Activated CD4-positive, alpha-beta T cell treated with anti-CD3 and anti-CD28 coated beads, Interleukin-2, amount 50 U/mL, for 16 hours (primary cell): ENCODE data around the gene PRDM16.

ENCODE experiments used
- DNase-seq: peaks from one replicate; pipeline ENCODE4 v3.0.0-alpha.2; 2020

Gene PRDM16

DNA sequence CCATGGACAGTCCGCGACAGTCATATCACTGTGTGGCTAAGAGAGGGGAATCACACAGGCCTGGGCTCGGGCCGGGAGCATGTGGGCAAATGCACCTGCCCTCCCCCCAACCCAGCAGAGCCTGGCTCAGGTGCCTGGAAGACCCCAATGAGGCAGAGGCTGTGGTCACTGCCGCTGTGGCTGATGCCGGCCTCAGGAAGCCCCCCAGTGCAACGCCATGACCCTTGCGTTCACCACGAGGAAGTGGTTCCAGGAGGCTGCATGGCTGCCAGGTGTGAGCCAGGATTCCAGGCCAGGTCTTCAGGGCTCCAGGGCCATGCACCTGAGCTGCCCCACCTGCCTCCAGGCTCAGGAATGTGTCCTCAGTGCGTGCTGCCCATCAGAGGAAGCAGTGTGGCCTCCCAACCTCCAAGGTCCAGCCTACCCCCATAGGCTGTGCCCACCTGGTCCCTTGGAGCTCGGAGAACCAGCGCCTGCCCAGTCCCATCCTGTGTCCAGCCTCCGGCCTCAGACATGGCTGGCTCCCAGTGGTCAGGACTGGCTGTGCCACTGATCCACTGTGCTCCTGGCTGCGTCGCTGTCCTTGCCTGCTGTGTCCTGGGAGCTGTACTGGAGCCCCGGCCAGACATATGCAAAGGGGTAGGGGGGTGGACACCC is 393.5 kb downstream of the PRDM16 start:
- DNase-seq: no peak

DNA sequence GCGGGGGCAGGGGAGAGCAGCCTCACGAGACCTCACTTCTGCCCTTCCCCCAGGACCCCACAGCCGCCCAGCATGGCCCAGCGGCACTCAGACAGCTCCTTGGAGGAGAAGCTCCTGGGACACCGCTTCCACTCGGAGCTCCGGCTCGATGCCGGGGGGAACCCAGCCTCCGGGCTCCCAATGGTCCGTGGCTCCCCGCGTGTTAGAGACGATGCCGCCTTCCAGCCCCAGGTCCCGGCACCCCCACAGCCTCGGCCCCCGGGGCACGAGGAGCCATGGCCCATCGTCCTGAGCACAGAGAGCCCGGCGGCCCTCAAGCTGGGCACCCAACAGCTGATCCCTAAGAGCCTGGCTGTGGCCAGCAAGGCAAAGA is 394.0 kb downstream of the PRDM16 start:
- DNase-seq: no peak

DNA sequence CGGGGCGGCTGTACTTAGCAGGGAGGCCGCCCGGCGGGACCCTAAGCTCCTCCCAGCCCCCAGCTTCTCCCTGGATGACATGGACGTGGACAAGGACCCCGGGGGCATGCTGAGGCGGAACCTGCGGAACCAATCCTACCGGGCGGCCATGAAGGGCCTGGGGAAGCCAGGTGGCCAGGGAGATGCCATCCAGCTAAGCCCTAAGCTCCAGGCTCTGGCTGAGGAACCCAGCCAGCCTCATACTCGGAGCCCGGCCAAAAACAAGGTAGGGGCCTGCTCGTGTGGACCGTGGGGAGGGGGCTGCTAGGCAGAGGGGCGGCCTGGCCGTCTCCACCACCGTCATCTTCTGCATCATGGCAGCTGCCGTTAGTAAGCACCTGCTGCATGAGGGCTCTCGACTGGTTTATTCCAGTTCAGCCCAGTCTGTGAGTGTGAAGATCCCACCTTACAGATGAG is 394.4 kb downstream of the PRDM16 start:
- no peak for DNase-seq

DNA sequence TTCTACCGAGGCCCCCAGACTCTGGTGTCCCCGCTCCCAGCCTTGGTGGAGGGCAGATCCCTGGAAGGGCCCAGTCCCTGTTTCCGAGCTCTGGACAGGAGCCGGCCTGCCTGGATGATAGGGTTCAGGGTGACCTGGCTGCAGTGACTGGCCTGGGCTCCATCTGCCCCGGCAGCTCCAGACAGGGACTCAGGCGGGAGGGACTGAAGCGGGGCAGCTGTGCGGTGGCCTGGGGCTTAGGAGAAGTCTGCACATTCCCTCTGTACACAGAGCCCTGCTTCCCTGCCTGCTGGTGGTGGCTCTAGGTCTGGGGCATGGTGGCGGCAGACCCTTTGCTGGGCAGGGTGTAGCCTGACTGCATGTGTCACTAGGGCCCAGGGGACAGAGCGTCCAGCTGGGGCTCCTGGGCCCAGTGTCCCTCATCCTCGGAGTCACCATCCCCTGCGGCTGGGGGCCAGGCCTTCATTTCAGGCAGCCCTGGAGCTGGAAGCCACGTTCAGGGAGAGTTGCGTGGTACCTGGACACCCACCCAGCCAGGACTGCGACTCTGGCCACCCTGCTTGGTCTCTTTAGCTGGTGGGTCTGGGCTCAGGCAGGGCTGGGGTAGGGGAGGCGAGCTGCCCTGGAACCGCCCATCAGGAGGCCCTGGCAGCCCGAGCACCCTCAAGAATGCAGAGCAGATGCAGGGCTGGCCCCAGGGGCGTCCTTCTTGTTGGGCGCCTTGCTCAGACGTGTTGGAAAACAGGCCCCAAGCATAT is 395.1 kb downstream of the PRDM16 start:
- DNase-seq: no peak

DNA sequence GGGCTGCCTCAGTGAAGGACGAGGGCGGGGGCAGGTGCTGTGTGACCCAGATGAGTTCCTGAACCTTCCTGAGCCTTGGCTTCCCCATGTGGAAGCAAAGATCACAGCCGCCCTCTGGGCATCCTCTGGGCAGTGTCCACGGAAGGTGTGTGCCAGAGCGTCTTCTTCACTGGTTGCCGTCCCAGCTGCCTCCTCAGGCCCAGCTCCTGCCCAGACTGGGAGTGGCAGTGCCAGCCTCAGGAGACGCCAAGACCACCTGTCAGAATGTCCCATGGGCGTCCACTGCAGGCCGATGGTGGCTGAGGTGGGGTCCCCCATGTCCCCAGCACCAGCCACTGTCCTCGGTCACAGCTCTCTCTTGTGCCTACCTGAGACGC is 395.6 kb downstream of the PRDM16 start:
- DNase-seq: no peak

DNA sequence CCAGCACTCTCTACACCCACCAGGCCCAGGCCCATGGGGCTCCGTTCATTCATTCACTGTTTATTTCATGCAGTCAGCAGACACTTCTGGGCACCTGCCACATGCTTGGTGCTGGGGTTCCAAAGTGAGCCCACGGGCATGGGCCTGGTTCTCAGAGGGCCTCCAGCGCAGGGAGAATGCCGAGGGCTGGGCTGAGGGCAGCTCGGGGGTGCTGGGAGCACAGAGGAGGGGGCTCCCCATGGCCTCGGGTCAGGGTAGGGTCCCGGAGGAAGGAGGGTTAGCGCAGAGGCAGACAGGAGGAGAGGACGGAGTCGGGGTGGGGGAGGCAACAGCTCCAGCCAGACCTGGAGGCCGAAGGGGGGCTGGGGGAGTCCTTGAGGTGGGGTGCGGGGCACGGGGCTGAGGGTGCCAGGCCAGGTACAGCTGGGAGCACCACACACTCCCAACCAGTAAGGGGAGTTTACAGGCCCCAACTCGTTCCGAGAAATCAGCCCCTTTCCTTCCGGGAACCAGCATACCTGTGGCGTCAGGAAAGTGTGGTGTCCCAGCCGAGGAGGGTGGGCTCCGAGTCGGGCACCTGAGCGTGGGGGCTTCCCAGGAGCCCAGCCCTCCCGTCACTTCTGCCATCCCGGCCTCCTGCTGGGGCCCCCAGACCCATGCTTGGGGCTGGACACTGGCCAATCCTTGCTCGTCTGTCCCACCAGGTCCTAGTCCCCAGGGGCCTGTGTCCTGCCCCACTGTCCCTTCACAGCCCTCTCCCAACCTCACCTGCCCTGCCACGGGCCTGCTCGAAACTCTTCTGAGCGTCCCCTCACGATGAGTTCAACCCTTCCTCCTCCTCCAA is 396.3 kb downstream of the PRDM16 start:
- no peak for DNase-seq

DNA sequence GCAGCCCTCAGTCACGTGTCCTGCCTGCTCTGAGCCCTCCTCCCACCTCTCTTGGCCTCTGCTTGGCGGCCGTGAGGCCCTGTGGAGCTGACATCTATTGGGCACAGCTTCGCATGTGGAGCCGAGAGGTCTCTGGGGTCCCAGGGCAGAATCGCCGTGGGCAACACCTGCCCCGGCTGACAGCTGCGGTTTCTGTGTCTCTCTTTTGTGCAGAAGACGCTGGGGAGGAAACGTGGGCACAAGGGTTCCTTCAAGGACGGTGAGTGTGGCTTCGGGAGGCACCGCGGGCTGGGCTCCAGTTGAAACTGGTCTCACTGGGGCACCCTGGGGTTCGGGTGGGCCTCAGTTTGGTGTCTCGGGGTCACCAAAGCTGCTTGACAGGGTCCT is 396.9 kb downstream of the PRDM16 start:
- no peak for DNase-seq

DNA sequence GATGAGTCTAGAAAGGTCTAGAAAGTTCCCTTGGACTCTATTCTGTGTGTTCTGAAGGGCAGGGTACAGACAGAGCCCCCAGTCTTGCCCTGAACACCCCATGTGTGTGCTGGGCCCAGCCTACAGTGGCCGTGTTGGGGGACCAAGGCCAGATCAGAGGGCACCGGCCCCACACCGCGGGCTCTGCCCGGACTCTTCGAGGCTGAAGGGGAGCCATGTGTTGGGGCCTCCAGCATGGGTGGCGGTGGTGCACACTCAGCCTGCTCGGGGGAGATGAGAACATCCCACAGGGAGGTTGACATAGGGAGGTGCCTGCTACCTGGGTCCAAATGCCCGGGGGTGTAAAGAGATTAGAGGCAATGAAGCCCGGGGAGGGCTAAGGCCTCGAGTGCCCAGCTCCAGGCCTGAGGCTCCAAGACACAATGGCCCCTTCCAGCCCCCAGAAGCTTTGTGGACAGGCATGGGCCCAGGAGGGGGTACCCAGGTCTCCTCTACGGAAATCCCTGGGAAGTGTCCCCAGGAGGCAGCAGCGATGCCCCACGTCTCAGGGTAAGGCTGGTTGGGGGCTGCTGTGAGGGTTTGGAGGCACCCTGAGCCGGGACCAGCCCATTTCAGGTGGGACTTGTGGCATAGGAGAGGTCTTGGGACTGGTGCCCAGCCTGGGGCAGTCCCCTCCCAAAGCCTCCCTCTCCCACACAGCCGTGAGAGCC is 397.5 kb downstream of the PRDM16 start:
- no peak for DNase-seq

DNA sequence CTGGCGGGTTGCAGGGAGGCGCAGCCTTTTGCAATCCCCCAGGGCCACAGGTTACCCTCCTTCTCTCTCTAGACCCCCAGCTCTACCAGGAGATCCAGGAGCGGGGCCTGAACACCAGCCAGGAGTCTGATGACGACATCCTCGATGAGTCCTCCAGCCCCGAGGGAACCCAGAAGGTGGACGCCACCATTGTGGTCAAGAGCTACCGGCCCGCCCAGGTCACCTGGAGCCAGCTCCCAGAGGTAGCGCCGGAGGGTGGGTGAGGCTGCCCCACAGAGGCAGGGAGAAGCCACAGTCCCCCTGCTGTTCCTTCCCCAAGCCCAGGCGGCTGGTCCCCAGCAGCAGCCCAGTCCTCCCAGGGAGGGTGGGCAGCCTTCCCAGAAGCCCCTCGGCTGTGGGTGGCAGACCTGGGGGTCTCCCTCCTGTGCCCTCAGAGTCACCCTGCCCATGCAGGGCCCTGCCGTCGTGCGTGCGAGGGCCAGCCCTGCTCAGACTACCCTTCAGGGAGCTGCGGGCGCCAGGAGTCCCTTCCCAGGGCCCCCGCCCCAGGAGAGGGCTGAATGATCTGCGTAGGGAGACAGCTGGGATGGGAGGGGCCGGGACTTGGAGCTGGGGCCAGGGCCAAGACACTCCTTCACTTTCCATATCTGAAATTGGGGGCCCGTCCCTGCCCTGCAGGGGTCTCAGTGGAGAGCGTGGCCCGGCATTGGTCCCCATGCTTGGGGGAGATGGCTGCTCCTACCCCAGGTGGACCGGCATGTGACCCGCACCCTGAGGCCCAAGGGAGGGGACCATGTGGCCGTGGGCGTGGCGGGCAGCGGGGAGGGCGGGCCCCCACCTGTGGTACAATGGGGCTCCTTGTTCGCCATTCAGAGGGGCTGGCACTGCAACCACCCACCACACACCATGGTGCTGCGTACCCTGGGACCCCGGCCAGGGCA is 398.4 kb downstream of the PRDM16 start:
- DNase-seq: no peak

DNA sequence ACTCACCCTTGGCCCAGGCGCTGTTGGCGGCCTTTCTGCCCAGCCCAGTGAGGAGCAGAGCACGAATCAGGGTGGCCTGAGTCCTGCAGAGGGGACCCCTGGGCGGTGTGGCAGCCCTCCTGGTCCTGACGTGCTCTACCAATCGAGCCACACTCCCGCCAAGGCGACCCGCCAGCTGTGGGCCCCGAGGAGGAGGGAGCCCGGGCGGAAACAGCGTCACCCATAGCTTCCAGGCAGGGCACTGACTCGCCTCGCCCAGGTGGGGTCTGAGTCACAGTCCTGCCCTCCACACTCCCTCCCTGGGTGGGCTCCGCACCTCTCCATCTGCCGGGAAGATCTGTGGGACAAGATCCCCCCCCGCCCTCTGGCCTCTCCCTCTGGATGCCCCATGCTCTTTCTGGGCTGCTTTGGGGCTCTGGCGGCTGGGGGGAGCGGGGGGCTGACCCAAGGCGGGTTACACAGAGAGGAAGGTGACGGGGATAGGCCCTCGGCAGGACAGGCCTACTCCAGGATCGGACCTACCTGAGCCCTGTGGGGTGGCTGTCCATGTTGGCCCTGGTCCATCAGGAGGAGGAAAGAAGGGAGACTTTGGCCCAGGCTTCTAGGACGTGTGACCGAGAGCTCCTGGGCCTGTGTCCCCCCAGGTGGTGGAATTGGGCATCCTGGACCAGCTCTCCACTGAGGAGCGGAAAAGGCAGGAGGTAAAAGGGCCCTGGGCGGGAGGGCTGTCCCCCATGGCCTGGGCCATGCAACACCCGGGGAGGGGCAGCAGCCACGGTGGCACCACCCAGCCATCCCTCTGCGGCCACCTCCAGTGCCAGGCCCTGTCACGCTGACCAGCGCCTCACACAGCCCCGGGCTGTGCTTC is 399.5 kb downstream of the PRDM16 start:
- DNase-seq: no peak

DNA sequence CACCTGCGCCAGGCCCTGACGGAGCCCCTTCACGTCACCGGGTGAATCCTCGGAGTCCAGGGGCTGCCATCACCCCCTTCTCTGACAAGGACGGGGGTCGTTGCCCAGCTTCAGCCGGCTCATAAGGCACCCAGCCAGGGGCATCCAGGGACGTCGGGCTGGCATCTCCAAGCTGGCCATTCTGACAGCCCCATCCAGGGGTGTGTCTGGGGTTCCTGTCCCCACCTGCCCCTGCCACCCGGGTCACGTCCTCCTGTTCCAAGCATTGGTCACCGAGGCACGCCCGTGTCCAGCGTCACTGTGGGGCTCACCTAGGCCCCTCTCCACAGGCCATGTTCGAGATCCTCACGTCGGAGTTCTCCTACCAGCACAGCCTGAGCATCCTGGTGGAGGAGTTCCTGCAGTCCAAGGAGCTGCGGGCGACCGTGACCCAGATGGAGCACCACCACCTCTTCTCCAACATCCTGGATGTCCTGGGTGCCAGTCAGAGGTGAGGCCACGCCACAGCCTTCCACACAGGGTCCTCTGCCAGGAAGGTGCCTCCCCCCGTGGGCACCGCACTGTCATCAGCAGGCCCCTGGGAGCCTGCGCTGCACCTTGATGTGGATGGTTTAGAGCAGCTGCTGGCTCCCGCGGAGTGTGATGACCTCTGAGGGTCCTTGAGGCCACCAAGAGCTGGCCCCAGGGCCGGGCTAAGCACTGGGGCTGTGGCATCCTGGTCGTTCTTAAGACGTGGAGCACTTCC is 400.3 kb downstream of the PRDM16 start:
- no peak for DNase-seq

DNA sequence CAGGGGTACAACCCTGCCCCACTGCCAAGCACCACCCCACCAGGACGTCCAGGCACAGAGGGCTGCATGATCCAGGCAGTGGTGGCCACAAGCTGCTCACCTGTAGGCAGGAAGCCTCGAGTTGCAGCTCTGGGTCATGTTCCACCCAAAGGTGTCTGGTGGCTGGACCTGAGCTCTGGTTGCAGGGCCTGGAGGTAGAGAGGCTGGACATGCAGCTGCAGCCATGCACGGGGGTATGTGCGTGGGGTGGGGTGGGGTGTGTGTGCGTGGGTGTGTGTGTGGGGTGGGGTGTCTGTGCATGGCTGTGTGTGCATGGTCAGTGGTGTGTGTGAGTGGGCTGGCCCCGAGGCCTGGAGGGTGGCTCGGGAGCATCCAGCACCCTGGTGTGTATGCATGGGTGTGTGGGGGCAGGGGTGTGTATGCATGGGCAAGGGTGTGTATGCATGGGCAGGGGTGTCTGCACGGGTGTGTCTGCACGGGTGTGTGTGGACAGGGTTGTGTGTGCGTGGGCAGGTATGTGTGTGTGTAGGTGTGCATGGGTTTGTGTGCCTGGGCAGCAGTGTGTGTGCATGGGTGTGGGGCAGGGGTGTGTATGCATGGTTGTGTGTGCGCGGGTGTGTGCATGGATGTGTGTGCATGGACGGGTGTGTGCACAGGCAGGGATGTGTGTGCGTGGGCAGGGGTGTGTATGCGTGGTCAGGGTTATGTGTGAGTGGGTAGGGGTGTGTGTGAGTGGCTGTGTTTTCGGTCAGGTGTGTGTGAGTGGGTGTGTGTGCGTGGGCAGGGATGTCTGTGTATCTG is 401.0 kb downstream of the PRDM16 start:
- DNase-seq: no peak

DNA sequence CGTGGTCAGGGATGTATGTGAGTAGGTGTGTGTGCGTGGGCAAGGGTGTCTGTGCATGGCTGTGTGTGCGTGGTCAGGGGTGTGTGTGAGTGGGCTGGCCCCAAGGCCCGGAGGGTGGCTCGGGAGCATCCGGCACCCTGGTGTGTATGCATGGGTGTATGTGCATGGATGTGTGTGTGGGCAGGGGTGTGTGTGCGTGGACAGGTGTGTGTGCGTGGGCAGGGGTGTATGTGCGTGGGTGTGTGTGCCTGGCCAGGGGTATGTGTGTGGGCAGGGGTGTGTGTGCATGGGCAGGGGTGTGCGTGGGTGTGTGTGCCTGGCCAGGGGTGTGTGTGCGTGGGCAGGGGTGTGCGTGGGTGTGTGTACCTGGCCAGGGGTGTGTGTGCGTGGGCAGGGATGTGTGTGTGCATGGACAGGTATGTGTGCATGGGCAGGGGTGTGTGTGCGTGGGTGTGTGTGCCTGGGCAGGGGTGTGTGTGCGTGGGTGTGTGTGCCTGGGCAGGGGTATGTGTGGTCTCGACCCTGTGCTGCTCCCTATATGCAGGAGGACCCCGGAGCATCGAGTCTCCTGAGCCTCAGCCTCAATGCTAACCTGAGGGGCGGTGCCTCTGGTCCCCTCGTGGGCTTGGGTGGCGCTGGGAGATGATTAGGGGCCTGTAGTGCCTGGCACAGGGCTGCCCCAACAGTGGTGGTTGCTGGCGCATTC is 401.8 kb downstream of the PRDM16 start:
- no peak for DNase-seq

DNA sequence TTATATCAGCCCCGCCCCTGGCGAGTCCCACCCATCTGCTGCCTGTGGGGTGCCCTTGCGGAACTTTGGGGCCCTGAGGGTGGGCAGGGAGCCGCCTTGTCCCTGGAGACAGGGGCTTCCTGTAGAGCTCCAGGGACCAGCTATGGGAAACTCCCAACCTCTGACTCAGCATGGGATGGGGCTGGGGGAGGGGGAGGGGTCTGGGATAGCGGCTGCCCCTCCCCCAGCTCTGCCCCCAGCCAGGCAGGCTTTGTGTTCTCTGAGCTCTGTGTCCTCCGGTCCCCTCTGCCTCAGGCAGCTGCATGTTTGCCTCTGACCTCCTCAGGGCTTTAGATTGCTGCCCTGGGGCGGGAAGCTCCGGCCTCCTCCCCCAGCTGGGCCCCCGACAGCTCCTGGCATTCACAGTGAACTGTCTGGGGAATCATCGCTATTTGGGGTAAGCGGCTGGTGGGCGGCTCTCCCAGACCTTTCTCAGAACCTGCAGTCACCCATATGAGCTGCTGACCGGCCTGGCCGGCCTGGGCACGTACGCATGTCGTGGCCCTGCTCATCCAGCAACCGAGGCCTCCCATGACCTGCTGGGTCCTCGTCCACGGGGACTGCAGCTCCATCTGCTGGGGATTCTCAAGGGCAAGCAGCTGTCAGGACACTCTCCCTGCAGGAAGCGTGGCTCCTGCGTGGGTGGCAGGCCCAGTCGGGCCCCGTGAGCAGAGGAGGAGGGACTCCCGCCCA is 402.5 kb downstream of the PRDM16 start:
- DNase-seq: no peak

DNA sequence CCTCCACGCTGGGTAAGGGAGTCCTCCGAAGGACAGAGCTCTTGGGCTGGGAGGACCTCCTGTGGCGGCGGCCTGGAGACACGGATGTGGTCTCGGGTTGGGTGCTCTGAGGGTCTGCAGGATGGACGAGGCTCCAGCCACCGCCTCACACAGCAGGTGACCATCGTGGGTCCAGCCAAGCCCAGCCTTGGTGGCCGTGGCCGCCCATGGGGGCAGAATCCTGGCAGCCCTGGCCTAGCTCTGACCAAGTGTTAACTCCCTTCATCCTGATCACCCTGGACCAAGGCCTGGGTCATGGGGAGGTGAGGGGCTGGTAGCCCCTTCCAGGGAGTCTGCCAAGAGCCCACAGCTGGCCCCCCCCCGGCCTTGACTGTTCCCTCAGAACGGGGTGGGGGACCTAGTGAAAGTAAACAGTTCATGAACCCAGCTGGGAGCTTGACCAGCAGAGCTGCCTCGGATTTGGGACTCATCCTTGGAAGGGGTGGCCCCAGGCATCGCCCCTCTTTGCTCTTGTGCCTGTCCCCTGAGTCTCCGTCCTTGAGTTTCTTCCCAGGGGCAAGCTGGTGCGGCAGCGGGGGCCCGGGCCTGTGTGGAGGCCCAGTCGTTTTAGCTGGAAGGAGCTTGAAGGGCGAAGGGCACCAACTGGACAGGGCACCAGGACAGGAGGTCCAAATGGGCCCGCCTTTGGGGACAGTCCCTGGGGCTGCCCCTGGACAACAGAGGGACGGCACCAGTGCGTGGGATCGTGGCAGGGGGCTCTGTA is 403.3 kb downstream of the PRDM16 start:
- no peak for DNase-seq

DNA sequence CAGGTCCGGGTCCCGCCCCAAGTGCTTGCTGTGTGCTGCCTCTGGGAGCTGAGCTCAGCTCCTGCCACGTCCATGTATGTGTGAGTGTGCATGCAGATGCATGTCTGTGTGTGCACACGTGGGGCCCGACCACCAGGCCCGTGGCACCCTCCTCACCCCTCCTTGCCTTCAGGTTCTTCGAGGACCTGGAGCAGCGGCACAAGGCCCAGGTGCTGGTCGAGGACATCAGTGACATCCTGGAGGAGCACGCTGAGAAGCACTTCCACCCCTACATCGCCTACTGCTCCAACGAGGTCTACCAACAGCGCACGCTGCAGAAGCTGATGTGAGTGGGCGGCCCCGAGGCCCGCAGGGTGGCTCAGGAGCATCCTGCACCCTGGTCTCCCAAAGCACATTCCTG is 403.9 kb downstream of the PRDM16 start:
- no peak for DNase-seq

DNA sequence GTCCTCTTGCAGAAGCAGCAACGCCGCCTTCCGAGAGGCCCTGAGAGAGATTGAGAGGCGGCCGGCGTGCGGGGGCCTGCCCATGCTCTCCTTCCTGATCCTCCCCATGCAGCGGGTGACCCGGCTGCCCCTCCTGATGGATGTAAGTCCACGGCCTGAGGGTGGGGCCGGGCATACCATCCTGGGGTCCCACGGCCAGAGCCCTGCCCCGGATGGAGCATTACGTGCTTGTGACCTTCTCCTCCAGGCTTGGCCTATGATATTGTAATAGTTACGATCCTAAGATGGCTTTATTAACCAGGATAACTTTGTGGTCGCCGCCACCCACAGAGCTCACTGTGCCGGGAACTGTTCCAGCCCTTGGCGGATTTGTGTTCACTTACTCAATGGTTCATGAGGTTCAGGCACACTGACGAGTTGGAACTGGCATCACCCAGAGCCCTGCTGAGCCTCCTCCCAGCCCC is 404.4 kb downstream of the PRDM16 start:
- no peak for DNase-seq
